Measurements from ENCODE around the gene PPP1R11.

The PPP1R11 gene

GRCh38 chr6:30061858-30062458 lies 5.0 kb upstream of the PPP1R11 start:
- DNase-seq = peak in 2 of 5 donors; percentile 38 to 69

- DNase-seq = peak in 1 of 5 donors; percentile 46
Measured at GRCh38 chr6:30062471-30063178, 4.4 kb upstream of the PPP1R11 start.

- DNase-seq = no peak
Measured at GRCh38 chr6:30063315-30063714, 3.7 kb upstream of the PPP1R11 start.

GRCh38 chr6:30066082-30066481 lies 916 bp upstream of the PPP1R11 start:
- peak in 1 of 5 donors; percentile 25 for DNase-seq

- DNase-seq = no peak
Measured at GRCh38 chr6:30067460-30068139, 602 bp downstream of the PPP1R11 start.

- no peak for DNase-seq
Measured at GRCh38 chr6:30071081-30071818, 4.3 kb downstream of the PPP1R11 start.

GRCh38 chr6:30071858-30072257 lies 4.9 kb downstream of the PPP1R11 start:
- no peak for DNase-seq

- DNase-seq = no peak
Measured at GRCh38 chr6:30073489-30074235, 6.7 kb downstream of the PPP1R11 start.

GRCh38 chr6:30074331-30075093 lies 7.5 kb downstream of the PPP1R11 start:
- no peak for DNase-seq

- DNase-seq = no peak
Measured at GRCh38 chr6:30075094-30075789, 8.2 kb downstream of the PPP1R11 start, which contains the start of gene RNF39. Gene RNF39, minus strand, starts transcription at chr6:30075769. Its CDS starts 184 bp downstream, at chr6:30075585.

GRCh38 chr6:30075790-30076732 lies 9.1 kb downstream of the PPP1R11 start:
- no peak for DNase-seq

- DNase-seq = no peak
Measured at GRCh38 chr6:30077218-30077617, 10.2 kb downstream of the PPP1R11 start.

- no peak for DNase-seq
Measured at GRCh38 chr6:30087876-30088275, 20.9 kb downstream of the PPP1R11 start.

GRCh38 chr6:30091577-30092381 lies 24.8 kb downstream of the PPP1R11 start:
- no peak for DNase-seq

- DNase-seq = no peak
Measured at GRCh38 chr6:30092852-30093543, 26.0 kb downstream of the PPP1R11 start.

GRCh38 chr6:30093951-30094661 lies 27.1 kb downstream of the PPP1R11 start:
- DNase-seq = no peak

GRCh38 chr6:30096829-30097228 lies 29.8 kb downstream of the PPP1R11 start:
- no peak for DNase-seq
